RPMI7951 (cell line): ENCODE data around the gene SETD2. TPM values are rescaled to one million over a fixed set of nuclear protein-coding genes. Genes with fewer than 3 reads are reported as not detected.

Experiments
- DNase-seq: peaks from one replicate; pipeline ENCODE4 v3.0.0-alpha.2; 2012; ENCODE audit warnings: low read depth
- total RNA-seq: library from RNA; depleted of rRNA; stranded (reverse); fragments of >200 nt; shearing (Covaris generic); gene quantifications from 2 replicates; pipeline ENCODE4 v1.2.3, GENCODE V29; 2014

Gene SETD2
- total RNA-seq, 1 experiment from 2014 or later: 21.1 TPM

GRCh38 chr3:46998121-46998851, 165.6 kb downstream of the SETD2 start:
- peak; percentile 19 for DNase-seq

- DNase-seq: no peak
Observed at GRCh38 chr3:46997453-46998091, 166.3 kb downstream of the SETD2 start.

- no peak for DNase-seq
Observed at GRCh38 chr3:46996689-46997452, 167.0 kb downstream of the SETD2 start.

- DNase-seq: no peak
Observed at GRCh38 chr3:46995901-46996562, 167.9 kb downstream of the SETD2 start.

- no peak for DNase-seq
Observed at GRCh38 chr3:46994801-46995731, 168.8 kb downstream of the SETD2 start.

GRCh38 chr3:46993986-46994385, 169.9 kb downstream of the SETD2 start:
- no peak for DNase-seq

- DNase-seq: no peak
Observed at GRCh38 chr3:46993292-46993691, 170.6 kb downstream of the SETD2 start.

- DNase-seq: no peak
Observed at GRCh38 chr3:46992231-46992630, 171.7 kb downstream of the SETD2 start.

- no peak for DNase-seq
Observed at GRCh38 chr3:46991406-46992165, 172.3 kb downstream of the SETD2 start.

GRCh38 chr3:46990573-46991374, 173.1 kb downstream of the SETD2 start:
- DNase-seq: no peak

GRCh38 chr3:46989146-46989810, 174.6 kb downstream of the SETD2 start:
- DNase-seq: no peak

GRCh38 chr3:46988616-46989015, 175.3 kb downstream of the SETD2 start:
- no peak for DNase-seq

- peak; percentile 40 for DNase-seq
Observed at GRCh38 chr3:46987743-46988401, 176.0 kb downstream of the SETD2 start.

- DNase-seq: no peak
Observed at GRCh38 chr3:46987319-46987742, 176.6 kb downstream of the SETD2 start.

- DNase-seq: no peak
Observed at GRCh38 chr3:46986782-46987310, 177.1 kb downstream of the SETD2 start.

- no peak for DNase-seq
Observed at GRCh38 chr3:46986055-46986730, 177.7 kb downstream of the SETD2 start.

GRCh38 chr3:46985588-46985987, 178.3 kb downstream of the SETD2 start:
- DNase-seq: no peak
